ENCODE measurements around the gene SPTBN2.

SPTBN2 gene

GRCh38 chr11:66701432-66702240, 27.4 kb downstream of the SPTBN2 start:
- DNase-seq (ENCODE audit: low read depth), result no peak

GRCh38 chr11:66700742-66701141, 28.3 kb downstream of the SPTBN2 start:
- DNase-seq (ENCODE audit: low read depth), result no peak

DNA sequence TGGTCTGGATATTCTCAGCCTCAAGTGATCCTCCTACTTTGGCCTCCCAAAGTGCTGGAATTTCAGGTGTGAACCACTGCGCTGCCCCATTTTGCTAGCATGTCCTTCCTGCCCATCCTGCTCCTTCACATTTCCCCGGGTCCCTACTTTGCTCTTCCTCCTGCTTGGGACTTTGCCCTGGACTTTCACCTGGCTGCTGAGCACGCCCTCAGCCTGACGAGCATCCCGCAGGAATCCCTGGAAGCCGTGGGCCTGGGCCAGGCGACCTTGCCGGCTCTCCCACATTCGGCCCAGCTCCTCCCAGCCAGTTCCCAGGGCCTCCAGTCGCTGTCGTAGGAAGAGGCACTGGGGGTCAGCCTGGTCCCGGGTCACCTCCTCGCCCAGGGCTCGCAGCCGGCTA, 28.7 kb downstream of the SPTBN2 start:
- no peak for DNase-seq (ENCODE audit: low read depth)

DNA sequence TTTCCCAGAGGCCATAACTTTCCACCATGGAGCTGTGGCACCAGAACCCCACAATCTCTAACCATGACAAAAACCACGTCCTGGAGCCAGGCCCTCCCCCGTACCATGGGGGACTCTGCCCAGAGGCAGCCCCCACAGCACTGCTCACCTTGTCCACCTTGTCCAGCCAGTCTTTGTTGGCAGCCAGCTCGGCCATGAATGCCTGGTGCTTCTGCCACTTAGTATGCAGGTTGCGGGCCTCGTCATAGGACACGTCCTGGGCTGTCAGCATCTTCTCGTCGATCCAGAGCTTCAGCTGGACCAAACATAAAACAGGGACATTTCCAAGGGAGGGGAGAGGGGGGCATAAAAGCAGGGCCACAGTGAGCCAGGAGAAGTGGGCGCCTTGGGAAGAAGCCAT, 30.5 kb downstream of the SPTBN2 start:
- no peak for DNase-seq (ENCODE audit: low read depth)

DNA sequence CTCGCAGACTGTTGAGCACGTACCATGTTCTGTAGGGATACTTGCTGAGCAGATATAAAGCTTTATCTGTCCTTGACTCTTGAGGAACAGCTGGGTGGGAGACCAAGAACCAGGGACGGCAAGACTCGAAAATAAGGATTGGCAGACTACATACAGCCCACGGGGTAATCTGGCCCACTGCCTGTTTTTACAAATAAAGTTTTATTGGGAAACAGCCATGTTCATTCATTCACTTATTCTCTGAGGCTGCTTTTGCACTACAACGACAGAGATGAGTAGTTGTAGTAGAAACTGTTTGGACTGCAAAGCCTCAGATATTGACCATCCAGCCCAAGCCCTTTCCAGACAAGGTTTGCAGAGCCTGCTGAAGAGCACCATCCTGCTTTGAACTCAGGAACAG, 31.0 kb downstream of the SPTBN2 start:
- DNase-seq (ENCODE audit: low read depth), result no peak

GRCh38 chr11:66696146-66696545, 32.9 kb downstream of the SPTBN2 start:
- DNase-seq (ENCODE audit: low read depth), result no peak

DNA sequence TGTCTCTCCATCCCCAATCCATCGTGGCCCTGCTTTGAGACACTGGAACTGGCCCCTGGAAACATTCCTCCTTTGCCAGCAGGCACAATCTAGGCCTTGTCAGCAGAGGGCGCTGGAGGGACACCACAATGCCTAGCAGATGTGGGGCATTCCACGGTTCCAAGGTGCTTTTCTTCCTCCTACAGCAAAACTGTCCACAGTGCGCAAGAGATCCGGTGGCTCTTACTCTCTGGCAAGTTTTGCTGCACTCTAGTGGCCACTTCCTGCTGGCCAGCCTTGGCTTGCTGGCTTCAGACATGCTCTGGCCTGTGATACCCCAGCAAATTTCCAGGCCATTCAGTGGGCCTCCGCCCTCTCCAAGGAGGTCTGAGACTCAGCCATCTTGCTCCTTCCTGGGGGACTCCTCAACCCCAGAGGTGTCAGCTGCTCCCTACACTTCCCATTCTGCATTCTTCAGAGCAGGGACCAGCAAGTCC, 34.2 kb downstream of the SPTBN2 start:
- DNase-seq (ENCODE audit: low read depth), result peak; percentile 65

DNA sequence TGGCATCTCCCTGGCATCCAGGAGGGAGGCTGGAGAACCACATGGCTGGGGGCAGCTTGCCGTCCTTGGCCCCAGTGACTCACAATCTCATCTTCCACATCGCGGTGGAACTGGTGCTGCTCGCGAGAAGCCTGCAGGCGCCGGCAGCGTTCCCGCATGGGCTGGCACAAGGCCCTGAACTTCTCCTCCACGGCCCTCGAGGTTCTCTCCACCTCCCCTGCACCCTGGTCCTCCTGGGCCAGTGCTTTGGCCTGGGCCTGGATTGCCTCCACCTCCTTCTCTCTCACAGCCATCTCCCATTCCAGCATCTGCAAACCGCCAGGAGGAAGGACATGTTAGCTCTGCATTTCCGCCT, 35.0 kb downstream of the SPTBN2 start:
- no peak for DNase-seq (ENCODE audit: low read depth)

- no peak for DNase-seq (ENCODE audit: low read depth)
Observed at GRCh38 chr11:66693356-66694055, 35.5 kb downstream of the SPTBN2 start.

DNA sequence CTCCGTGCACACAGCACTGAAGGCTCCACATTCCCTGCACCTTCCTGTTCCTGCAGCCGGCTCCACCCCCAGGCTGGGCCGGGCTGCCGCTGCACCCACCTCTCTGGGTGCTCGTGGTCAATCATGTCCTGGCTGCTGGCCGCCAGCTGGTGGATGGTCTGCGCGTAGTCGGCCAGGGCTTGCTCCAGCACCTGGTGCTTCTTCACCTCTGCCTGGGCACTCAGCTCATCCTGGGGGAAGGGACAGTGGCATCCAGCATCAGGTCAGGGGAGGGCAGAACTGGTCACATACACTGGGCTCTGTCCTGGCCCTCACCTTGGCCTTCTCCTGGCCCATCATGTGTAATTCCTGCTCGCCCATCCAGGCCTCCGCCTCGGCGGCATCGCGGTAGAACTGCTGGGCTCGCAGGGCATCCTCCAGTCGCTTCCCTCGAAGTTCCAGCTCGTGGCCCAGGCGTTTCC, 36.1 kb downstream of the SPTBN2 start:
- DNase-seq (ENCODE audit: low read depth), result no peak

GRCh38 chr11:66692446-66692845, 36.6 kb downstream of the SPTBN2 start:
- no peak for DNase-seq (ENCODE audit: low read depth)

GRCh38 chr11:66691311-66691980, 37.6 kb downstream of the SPTBN2 start:
- no peak for DNase-seq (ENCODE audit: low read depth)

DNA sequence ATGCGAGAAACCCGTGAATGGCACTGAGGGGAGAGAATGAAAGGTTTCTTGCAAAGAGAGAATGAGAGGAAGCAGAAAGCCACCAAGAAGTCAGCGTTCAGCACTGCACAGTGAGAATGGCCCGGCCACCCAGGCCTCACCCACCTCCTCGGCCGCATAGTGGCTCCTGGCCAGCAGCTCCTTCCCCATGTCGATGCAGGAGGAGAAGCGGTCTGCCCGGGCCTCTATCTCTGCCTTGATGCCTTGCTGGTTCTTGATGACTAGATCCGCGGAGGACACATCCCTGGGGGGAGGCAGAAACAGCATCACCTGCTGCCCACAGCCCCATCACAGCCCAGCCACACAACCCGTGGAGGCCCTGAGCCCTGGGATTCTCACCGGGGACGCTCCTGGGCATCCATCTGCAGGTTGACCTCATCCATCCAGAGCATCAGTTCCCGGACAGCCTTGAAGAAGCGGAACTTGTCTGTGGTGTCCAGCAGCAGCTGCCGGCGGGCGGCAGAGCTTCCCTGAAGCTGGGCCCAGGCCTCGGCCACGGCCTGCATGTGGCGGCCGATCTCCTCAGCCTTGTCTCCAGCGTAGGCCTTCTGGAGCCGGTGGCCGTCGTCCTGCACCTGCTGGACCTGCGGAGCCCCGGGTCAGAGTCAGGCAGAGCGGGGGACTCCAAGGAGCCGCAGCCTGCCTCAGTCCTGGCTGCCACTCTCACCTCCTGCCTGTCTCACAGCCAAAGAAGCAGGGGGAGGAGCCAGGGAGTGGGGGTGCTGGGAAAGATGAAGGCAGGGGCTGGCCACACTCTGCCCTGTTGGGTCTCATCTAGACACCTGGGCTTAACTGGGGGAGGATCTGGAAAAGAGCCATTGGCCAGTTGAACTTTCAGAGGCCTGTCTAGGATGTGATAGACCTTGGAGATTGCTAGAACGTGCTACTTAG, 39.1 kb downstream of the SPTBN2 start:
- DNase-seq (ENCODE audit: low read depth), result no peak

DNA sequence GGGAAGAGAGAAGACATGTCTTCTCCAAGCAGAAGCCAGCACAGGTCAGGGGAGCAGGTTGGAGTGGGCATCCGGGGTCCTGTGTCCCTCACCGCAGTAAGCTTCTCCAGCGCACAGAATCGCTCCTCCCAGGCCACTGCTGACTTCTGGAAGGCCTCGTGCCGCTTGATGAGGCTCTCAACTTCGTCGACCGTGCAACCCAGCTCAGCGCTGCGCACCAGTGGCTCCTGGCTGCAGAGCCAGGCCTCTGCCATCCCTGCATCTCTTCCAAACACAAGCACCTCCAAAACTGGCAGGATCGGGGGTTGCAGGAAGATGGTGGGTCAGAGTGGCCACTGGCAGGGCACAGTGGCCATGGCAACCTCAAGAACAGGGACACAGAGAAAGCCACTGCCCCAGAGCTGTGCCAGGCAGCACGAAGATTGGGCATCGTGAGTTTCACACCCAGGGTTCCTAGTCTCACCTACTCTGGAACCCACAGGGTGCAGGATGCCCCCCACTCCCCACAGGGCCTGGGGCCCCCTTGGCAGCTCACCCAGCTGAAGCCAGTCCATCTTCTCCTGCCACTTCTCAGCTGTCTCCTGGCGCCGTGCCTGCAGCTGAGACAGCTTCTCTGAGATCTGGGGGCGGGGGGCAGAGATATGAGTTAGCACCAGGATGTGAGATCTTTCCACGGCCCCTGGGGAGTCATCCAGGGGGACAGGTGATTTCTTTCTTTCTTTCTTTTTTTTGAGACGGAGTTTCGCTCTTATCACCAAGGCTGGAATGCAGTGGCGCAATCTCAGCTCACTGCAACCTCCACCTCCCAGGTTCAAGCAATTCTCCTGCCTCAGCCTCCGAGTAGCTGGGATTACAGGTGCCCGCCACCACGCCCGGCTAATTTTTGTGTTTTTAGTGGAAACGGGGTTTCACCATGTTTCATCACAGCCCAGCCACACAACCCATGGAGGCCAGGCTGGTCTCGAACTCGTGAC, 40.2 kb downstream of the SPTBN2 start:
- DNase-seq (ENCODE audit: low read depth), result no peak

GRCh38 chr11:66687831-66688281, 41.2 kb downstream of the SPTBN2 start:
- no peak for DNase-seq (ENCODE audit: low read depth)

DNA sequence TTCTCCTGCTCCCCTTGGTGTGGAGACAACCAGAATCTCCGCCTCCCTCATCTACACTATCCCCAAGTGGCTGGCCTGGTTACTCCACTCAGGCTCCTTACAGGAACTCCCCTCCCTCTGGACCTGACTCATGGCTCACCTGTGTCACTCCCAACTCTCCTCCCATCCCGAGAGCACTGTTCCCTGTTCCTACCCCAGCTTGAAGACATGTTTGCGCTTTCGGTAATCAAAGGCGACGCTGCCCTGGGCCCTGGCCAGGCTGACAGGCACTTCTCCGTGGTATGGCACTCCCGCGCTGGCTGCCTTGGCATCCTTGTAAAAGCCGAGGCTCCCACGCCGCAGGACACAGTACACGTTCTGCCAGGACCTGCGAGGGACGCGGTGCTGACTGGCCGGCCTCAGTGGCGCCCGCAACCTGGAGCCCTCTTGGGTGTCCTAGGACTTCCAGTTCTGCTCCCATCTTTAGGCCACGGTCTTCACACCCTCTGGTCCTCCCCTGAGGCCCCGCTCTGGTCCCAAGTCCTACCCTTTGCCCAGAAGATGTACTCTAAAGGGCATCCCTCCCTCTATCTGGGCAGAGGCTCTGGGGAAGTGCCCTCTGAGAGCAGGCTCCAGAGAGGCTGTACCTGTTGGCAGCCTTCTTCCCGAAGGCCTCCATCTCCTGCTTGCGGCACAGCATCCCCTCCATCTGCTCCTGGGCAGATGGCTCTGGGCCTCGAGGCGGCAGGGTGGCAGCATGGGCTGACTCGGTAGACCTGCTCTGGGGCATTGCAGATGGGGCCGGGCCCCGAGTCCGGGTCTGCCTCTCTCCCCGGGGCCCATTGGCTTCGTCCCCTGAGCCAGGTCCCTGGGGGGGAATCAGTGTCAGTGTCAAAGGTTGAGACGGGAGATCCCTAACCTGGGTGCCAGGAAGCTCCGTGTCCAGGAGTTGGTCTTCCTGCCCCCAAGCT, 41.9 kb downstream of the SPTBN2 start:
- DNase-seq (ENCODE audit: low read depth), result no peak

- no peak for DNase-seq (ENCODE audit: low read depth)
Observed at GRCh38 chr11:66686100-66686785, 42.8 kb downstream of the SPTBN2 start.

DNA sequence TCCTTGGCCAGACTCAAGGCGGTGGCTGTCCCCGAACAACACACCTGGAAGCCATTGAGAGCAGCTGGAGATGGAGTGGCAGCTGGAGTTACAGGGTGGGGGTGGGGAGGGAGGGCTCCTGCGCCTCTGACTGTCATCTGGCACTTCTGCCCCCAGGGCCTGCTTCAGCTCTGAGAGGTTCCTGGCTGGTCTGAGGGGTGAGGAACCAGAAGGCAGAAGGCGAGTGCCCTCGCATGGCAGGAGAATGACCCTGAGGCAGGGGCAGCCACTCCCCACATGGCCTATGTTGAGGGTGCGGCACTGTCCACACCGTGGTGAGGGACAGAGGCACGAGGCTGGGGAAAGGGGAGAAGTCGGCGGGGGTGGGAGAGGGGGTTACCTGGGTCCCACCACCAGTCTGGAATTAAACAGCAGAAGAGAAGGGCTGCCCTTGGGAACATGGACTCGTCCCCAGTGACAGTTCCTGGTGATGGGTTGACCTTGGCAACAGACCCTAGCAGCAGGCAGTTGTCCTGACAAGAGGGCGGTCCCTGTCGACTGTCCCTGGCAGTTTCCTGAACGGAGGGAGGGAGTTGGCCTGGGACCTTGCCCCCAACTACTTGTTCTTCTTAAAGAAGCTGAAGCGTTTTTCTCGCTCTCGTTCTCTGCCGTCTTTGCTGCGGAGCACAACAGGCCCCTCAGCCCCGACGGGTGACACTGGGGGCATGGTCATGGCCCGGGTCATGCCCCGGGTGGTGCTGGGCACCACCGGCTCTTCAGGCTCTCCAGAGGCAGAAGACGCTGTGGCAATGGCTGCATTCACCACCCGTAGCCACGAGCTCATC, 43.5 kb downstream of the SPTBN2 start:
- DNase-seq (ENCODE audit: low read depth), result no peak
